HG03432 (cell line): ENCODE data around the gene TRAP1.
"Not testable (repeated sequence)": the region's sequence is repeated elsewhere in the genome, so short reads cannot be mapped to it uniquely, and the experiment has no call there.

Experiments
- ATAC-seq: cut with Tn5 transposase; IDR thresholded peaks from one replicate; pipeline ENCODE4 v1.9.1; 2021; ENCODE audit warnings: mild to moderate bottlenecking, moderate library complexity; ENCODE audit not compliant: unreplicated experiment

The TRAP1 gene

GRCh38 chr16:3714378-3714777 is 2.9 kb downstream of the TRAP1 start:
- ATAC-seq: not testable (repeated sequence)

DNA sequence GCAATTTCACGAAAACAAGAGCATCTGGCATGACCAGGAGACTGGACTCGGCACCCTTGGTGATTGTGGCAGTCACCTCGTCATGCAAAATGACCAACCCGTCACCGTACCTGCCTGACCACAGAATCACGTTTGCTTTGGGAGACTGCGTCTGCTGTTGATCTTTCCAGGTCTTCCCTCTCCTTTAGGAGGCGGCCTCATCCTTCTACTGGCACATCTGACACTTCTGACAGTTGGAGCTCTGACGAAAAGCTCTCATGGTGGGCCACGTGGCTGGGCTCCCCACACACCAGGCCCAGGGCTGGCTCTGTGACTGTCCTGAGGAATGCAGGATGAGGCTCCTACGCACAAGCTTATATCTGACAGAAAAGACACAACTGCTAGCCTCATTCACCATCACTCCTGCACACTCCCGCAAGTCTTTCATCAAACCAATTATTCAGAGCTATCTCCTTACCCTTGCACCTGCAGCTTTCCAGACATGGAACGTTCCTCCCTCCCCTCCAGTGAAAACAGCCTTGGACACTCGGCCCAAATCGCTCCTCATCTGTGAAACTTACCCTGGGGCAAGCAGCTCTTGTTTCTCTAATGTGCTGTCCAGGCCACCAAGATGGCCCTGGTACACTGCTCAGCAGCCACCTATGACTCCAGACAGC is 3.6 kb downstream of the TRAP1 start:
- ATAC-seq: no peak

- no peak for ATAC-seq
These were observed 4.4 kb downstream of the TRAP1 start for GRCh38 chr16:3712861-3713372.

GRCh38 chr16:3706253-3707012 is 10.9 kb downstream of the TRAP1 start:
- no peak for ATAC-seq

- no peak for ATAC-seq
These were observed 15.2 kb downstream of the TRAP1 start for GRCh38 chr16:3702082-3702481.

DNA sequence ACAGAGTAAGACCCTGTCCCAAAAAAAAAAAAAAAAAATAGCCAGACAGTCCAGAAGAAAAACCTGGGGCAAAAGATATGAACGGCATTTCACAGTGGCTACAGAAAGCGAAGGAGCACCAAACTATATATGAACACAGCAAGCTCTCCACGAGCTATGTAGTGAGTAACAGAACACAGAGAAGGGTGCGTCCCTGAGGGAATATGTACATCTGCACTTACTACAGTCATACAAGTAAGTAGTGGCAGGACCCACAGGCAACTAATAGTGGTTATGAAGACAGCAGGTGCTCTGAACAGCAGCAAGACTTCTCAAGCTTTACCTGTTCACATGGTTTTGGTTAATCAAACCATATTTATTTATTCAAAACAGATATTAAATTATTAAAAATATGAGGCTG is 15.8 kb downstream of the TRAP1 start:
- no peak for ATAC-seq

- no peak for ATAC-seq
These were observed 18.4 kb downstream of the TRAP1 start for GRCh38 chr16:3698941-3699340.

DNA sequence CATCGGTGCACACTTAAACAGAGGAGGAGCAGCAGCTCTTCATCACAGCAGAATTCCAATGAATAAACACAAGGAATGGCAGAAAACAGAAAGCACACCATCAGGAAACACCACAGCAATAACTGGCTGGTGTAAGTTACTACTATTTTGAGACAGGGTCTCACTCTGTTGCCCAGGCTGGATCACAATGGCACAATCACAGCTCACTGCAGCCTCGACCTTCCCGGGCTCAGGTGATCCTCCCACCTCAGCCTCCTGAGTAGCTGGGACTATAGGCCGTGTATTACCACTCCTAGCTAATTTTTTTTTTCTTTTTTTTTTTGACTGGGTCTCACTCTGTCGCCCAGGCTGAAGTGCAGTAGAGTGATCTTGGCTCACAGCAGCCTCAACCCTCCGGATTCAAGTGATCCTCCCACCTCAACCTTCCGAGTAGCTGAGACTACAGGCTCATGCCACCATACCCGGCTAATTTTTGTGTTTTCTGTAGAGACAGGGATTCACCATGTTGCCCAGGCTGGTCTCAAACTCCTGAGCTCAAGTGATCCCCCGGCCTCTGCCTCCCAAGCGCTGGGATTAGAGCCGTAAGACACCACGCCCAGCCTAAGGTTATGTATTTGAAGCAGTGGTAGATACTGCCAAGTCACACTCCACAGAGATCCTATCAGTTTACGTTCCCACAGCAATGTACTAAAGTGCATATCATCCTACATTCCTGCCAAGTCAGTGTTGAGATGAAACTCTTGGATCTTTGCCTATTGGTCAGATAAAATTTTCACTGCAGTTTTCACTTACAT is 20.7 kb downstream of the TRAP1 start:
- no peak for ATAC-seq

GRCh38 chr16:3695610-3696369 is 21.5 kb downstream of the TRAP1 start:
- no peak for ATAC-seq

DNA sequence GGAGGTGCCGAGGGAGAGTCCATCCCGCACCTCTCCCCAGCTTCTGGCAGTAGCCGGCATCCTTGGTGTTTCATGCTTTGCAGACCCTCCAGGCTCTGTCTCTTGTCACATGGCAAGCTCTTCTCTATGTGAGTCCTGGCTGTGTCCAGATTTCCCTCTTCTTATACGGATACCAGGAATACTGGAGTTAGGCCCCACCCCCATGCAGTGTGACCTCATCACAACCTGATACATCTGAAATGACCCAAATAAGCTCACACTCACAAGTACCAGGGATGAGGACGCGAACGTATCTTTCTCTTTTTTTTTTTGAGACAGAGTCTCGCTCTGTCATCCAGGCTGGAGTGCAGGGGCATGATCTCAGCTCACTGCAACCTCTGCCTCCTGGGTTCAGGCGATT is 23.3 kb downstream of the TRAP1 start:
- ATAC-seq: no peak

- no peak for ATAC-seq
These were observed 25.6 kb downstream of the TRAP1 start for GRCh38 chr16:3691761-3692160.

DNA sequence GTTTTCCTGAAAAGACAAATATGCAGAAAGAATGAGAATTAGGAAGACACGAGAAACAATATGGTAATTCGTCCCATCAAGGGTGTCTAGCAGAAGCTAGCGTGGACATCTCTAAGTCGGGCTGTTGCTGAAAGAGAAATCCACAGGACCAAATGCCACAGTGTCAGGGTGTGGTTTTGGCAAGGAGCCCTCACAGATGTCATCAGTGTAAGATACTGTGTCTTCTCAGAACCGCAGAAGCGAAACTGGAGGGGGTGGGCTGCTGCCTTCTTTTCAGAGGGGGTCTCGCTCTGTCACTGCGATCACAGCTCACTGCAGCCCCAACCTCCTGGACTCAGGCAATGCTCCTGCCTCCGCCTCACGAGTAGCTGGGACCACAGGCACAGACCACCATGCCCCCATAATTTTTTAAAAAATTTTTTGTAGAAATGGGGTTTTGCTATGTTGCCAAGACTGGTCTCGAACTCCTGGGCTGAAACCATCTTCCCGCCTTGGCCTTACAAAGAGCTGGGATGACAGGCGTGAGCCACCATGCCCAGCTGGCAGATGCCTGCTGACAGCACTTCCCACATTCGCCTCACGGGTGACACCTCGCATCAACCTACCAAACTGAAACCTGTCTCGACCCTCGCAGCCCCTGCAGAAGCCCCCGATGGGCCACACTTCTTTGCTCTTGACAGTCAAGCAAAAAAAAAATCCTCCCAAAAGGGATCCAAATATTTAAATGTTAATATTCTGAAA is 26.2 kb downstream of the TRAP1 start:
- ATAC-seq: no peak

- peak; percentile 83 for ATAC-seq
These were observed 26.8 kb downstream of the TRAP1 start for GRCh38 chr16:3690470-3690928.

GRCh38 chr16:3689731-3690130 is 27.6 kb downstream of the TRAP1 start:
- ATAC-seq: no peak

DNA sequence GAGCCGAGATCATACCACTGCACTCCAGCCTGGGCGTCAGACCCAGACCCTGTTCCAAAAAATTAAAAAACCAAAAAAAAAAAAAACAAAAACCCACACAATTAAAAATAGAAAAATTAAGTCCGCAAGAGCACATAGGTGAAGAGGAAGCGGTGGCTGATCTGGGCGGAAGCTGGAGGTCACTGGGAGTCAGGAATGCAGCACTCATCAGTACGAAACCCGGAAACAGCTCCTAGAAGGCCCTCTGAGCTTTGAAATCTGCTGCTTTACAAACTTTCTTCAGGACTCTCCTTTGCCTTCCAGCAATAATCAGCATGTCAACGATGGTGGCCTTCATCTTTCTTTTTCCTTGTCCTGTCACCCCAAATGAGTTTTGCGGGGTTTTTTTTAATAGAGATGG is 29.5 kb downstream of the TRAP1 start:
- no peak for ATAC-seq

- ATAC-seq: no peak
These were observed 30.3 kb downstream of the TRAP1 start for GRCh38 chr16:3687021-3687420.

- ATAC-seq: no peak
These were observed 36.1 kb downstream of the TRAP1 start for GRCh38 chr16:3681206-3681605.

GRCh38 chr16:3677994-3678393 is 39.3 kb downstream of the TRAP1 start:
- no peak for ATAC-seq

DNA sequence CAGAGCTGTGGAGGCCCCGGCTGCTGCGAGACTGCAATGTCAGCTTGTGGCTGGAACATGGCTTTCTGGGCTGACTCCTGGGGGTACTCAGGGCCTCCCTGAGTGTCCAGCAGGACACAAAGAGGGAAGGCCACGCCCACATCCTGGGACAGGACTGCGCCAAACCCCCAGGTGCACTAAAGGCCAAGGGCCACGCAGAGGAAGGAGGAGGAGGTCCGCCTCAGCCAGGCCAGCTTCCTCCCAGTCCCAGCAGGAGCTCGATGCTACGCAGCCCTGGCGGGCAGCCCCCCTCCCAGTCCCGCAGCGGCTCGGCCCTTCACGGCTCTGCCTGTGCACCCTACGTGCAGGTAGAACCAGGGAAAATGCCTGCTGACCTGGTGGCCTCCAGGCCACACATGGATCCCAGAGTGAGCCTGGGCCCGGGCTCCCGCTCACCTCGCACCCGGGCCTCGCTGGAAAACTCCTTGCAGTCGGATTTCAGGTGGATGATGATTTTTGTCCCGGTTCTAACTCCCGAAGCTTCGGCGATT is 41.7 kb downstream of the TRAP1 start:
- no peak for ATAC-seq
